C4-2B (cell line): ENCODE data around the gene EPHB2.

Source experiments
- H3K27ac ChIP-seq: fragments of 450-650 bp; 2 replicates; pipeline ENCODE4 v1.5.1; 2017
- ZFX ChIP-seq: fragments of 450-650 bp; IDR thresholded peaks from 2 replicates; pipeline ENCODE4 v1.6.1; 2017
- TF ChIP-seq, protein P1 (sequence below): fragments of 450-650 bp; conservative IDR thresholded peaks from 2 replicates; pipeline ENCODE4 v1.5.1; 2017; ENCODE audit warnings: mild to moderate bottlenecking

The EPHB2 gene

DNA sequence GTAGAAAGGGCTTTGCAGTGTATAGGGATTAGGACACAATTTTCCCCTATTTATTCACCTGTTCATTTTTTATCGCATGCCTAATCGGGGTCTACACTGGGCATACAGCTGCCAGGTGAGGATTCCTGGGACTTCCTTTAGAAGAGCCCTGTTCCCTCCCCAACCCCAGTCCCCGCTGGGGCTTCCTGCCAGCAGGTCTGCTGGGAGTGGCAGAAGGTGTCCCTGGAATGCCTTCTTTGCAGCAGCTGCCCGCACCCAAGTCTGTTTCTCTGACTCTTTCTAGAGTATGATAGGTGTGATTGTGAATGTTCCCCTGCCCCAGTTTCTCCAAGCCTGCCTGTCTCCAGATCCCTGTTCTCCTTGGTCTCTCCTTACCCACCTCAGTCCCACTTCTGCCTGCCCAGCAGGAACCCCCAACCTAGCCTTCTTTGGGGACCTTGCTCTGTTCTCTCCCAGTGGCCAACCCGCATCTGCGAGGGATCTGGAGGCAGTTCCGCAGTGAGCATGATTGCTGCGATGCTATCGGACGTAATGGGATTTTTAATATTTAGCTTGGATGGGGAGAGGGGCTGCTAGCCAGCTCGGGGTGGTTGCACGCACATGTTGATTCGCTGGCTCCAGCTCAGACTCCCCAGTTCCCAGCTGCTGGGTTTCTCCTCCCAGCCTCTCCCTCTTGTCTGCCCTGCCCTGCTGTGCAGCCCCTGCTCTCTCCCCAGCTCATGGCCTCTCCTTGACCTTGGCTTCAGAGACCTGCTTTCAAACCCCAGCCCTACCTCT lies 79.8 kb downstream of the EPHB2 start:
- TF ChIP-seq, protein P1, sequence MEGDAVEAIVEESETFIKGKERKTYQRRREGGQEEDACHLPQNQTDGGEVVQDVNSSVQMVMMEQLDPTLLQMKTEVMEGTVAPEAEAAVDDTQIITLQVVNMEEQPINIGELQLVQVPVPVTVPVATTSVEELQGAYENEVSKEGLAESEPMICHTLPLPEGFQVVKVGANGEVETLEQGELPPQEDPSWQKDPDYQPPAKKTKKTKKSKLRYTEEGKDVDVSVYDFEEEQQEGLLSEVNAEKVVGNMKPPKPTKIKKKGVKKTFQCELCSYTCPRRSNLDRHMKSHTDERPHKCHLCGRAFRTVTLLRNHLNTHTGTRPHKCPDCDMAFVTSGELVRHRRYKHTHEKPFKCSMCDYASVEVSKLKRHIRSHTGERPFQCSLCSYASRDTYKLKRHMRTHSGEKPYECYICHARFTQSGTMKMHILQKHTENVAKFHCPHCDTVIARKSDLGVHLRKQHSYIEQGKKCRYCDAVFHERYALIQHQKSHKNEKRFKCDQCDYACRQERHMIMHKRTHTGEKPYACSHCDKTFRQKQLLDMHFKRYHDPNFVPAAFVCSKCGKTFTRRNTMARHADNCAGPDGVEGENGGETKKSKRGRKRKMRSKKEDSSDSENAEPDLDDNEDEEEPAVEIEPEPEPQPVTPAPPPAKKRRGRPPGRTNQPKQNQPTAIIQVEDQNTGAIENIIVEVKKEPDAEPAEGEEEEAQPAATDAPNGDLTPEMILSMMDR: no peak
- TF ChIP-seq ZFX: no peak
- no peak overlapping the region for H3K27ac ChIP-seq

DNA sequence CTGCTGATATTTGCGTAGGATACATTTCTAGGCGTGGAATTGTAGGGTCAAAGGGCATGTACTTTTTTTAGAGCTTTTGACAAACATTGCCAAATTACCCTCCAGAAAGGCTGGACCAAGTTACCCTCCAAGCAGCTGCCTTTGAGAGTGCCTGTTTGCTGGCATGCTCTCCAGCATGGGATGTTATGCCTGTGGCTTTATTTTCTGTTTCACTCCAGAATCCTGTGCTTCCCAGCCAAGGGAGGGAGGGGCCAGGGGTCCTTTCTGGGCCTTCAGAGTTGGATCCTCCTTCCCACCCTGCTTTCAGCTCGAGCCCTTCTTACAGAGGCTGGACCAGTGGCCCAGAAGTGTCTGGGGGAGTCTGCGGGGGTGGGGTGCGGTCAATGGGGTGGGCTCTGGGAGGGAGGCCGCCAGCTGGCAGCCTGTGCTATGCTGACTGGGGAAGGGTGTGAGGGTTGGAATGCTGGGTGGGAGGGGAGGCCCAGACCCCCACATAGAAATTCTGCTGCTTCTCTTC lies 81.2 kb downstream of the EPHB2 start:
- H3K27ac ChIP-seq: no peak overlapping the region
- TF ChIP-seq, protein P1: no peak
- no peak for TF ChIP-seq ZFX

DNA sequence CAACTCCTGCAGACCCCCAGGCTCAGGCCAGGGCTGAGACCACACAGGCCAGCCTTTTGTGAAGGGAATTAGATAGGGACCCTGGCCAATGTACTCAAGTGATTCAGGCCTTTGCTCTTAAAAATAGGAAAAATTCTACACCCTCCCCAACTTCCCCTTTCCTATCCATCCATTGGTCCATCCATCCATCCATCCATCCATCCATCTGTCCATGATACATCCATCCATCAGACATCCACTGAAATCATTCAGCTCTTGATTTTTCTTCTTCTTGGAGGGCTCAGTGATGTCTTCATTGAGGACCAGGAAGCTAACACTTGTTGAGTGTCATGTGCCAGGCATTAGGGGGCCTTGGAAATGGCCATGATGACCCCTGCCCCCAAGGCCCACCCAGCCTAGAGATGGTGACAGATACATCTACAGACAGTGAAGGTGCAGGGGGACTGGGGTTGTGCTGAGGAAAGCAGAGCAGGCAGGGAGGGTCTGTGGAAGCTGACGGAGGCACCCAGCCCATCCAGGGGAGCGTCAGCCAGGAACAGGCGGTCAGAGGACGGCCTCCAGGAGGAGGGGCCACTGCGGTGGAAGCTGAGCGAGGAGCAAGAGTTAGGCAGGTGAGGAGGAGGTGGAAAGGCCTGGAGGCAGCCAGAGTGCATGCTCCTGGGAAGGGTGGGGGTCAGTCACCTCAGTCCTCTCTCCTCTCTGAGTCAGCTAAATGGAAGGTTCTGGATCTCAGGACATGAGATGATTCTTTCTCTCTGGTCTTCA lies 81.9 kb downstream of the EPHB2 start:
- TF ChIP-seq, protein P1: no peak
- TF ChIP-seq ZFX: no peak
- no peak overlapping the region for H3K27ac ChIP-seq

DNA sequence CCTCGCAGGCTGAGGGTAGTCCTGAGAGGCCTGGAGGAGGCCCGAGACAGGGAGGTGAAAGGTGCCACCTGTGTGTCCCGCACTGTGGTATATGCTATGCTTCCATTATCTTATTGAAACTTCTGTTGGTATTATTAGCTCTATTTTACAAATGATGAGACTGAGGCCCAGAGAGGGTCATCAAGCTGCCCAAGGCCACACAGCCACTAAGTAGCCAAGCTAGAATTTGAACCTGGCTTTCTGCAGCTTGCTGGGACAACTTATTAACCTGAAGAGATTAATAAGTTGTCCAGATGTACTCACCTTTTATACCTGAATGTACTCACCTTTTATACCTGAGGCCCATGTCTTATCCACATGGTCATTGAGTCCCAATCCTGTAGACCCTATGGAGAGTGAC lies 83.0 kb downstream of the EPHB2 start:
- no peak overlapping the region for H3K27ac ChIP-seq
- TF ChIP-seq, protein P1: no peak
- TF ChIP-seq ZFX: no peak

DNA sequence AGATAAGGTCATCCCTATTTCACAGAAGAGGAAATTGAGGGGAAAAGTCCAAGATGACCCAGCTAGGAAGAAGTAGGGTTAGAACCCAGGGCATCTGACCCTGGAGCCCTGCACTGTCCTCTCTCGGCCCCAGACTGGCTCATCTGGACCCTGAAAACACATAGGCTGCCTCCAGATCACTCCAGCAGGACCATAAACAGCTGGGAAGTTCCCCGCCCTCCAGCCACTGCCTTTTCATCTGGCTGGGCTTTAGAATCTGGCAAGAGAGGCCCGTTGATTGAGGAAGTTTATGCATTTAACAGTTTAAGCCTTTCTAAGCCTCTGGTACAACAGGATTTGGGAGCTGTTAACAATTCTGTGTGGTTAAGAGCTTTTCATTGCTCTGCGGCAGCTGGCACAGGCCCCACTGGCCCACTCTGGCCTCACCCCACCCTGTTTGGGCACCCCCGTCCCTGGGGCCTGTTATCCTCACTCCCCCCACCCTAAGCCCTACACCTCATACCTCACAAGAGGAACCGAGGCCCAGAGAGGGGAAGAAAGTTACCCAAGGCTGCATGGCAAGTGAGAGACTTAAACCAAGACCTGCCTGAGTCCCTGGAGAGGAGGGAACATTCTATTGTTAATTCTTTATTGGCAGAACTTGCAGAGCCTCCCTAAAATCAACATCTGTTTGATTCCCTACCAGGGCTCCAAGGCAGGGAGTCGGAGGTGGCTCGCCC lies 84.2 kb downstream of the EPHB2 start:
- TF ChIP-seq, protein P1: no peak
- TF ChIP-seq ZFX: no peak
- no peak overlapping the region for H3K27ac ChIP-seq

DNA sequence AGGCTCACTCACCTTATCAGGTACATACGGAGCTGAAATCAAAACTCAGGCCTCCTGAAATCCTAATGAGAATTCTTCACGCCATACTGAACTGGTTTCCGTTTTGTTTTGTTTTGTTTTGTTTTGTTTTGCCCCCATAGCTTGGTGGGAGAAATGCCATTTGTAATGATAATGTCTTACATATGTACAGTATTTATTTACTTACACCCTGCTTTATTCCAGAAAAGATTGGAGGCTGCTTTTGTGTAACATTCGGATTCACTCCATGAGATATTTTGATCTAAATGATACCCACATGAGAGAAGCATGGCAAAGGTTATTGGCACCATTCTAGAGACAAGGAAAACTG lies 84.7 kb downstream of the EPHB2 start:
- TF ChIP-seq, protein P1: no peak
- no peak for TF ChIP-seq ZFX

More for the DNA sequence above, 84.7 kb downstream of the EPHB2 start:
- H3K27ac ChIP-seq: no peak overlapping the region
